Epithelial cell of esophagus (primary cell): ENCODE data around the gene MTHFD1L.

ENCODE experiments used
- DNase-seq: peaks from one replicate; pipeline ENCODE4 v3.0.0; 2010; ENCODE audit warnings: low read depth
- H3K4me3 ChIP-seq: 2 replicates; pipeline ENCODE4 v1.5.1; 2011; ENCODE audit warnings: mild to moderate bottlenecking, low read length, control low read depth
- TF ChIP-seq, protein P1 (sequence below): IDR thresholded peaks from 2 replicates; pipeline ENCODE4 v1.5.1; 2011; ENCODE audit warnings: low read depth, mild to moderate bottlenecking, low read length, control low read depth, inconsistent platforms; ENCODE audit not compliant: insufficient read depth; ENCODE audit errors: missing control alignments

MTHFD1L gene

GRCh38 chr6:151054306-151054705 lies 188.8 kb downstream of the MTHFD1L start:
- TF ChIP-seq, protein P1, sequence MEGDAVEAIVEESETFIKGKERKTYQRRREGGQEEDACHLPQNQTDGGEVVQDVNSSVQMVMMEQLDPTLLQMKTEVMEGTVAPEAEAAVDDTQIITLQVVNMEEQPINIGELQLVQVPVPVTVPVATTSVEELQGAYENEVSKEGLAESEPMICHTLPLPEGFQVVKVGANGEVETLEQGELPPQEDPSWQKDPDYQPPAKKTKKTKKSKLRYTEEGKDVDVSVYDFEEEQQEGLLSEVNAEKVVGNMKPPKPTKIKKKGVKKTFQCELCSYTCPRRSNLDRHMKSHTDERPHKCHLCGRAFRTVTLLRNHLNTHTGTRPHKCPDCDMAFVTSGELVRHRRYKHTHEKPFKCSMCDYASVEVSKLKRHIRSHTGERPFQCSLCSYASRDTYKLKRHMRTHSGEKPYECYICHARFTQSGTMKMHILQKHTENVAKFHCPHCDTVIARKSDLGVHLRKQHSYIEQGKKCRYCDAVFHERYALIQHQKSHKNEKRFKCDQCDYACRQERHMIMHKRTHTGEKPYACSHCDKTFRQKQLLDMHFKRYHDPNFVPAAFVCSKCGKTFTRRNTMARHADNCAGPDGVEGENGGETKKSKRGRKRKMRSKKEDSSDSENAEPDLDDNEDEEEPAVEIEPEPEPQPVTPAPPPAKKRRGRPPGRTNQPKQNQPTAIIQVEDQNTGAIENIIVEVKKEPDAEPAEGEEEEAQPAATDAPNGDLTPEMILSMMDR, result no peak
- no peak overlapping the region for H3K4me3 ChIP-seq
- DNase-seq, result no peak

DNA sequence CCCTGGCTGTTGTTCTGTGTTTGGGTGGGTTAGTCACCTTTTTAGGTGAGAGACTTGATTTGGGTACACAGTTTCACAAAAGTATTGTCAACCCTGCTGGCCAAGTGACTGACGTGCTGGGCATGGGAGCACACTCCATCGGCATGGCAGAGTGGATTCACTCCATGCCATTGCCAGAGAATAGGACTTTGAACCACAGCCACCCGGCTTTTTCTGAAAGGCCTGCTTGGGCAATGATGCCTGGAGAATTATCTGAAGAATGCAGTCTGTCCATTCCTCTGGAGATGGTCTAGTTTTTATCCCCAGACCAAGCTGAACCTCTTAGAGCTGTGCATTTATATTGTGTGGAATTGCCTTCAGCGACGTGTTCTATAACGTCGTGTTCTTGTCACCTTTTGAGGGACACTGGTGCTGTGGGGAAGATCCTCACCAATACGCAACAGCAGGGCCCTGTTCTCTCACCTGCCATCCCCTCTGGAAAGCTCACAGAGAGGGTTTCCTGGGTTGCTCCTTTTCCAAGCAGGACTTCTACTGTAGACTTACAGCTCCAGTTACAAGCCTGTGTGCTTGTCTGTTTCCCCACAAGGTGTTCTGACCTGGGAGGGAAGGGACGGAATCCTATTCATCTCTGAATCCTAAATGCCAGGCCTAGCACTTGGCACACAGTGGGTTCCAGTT lies 190.9 kb downstream of the MTHFD1L start:
- TF ChIP-seq, protein P1, result no peak
- no peak for DNase-seq
- no peak overlapping the region for H3K4me3 ChIP-seq

DNA sequence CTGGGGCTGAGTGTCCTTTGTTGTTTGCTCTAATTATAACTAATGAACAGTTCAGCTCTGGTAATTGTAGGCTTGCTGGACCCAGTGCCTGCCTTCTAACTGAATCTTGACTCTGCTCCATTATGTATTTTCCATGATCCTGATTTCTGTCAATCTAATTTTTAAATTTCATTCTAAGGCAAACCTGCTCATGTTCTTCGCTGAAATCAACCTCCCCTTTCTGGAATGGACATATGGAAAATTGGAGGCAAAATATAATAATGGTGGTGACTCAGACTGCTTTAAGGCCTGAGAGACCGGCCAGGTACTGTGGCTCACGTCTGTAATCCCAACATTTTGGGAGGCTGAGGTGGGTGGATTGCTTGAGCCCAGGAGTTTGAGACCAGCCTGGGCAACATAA lies 191.6 kb downstream of the MTHFD1L start:
- DNase-seq, result no peak
- TF ChIP-seq, protein P1, result no peak

DNA sequence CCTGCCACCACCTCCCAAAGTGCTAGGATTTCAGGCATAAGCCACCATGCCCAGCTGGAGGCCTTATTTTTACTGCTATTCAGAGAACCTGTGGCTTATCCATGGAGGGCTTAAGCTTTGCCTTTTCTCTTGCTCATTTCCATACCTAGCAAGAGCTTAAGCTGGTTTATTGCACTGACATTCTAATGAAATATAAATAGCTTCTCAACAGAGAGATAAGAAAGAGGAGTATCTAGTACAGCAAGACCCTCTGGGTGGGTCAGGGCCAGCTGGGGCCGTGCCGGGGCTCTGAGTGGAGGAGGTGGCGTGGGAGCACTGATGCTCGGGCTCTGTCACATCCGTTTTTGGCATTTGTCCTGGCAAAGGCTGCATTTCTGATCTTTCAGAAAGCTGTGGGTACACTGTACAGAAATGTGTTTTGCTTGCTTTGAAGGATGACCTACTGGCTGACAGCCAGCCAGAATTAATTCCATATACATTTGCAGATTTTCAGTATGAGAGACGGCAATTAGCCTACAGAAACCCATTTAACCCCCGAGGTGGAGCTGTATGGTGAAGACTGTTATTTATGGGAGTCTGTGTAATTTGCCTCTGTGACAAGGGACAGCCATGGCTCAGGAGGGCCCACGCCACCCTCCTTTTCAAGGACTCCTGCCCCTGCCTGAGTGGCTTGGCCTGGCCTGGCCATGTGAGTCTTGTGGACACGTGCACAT lies 192.7 kb downstream of the MTHFD1L start:
- no peak overlapping the region for H3K4me3 ChIP-seq
- TF ChIP-seq, protein P1, result no peak
- no peak for DNase-seq

More for the DNA sequence above, 191.6 kb downstream of the MTHFD1L start:
- no peak overlapping the region for H3K4me3 ChIP-seq

- DNase-seq, result no peak
- no peak overlapping the region for H3K4me3 ChIP-seq
- TF ChIP-seq, protein P1, result no peak
Observed at GRCh38 chr6:151059612-151060095, 194.2 kb downstream of the MTHFD1L start.

DNA sequence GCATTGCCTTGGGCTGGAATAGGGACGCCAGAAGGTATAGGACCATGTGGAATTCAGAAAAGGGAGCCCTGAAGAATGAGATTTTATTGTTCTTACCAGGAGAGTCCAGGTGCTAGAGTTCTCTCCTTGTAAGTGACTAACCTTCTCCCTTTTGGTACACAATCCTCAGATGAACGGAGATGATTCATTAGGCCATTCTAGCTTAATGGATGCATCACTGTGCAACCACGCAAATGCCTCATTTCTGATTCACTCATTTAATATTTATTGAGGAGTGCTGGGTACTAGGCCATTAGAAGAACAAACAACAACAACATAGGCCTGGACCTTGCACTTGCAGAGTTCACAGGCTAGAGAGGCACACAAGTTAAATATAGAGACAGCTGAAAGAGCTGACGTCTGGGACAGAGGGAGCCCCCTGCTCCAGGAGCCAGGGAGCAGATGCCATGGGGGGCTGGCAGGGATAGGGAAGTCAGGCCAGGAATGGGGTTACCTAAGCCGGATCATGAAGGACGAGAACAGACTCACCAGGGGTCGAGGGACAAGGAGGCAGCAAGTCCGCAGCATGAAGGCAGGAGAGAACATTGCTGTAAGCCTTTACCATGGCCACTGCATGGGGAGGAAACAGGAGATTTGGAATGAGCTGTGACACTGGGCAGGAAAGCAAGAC lies 194.7 kb downstream of the MTHFD1L start:
- H3K4me3 ChIP-seq, result no peak overlapping the region
- peak; percentile 96 for DNase-seq
- TF ChIP-seq, protein P1, result no peak
